OCI-M1 (cell line): Measurements from ENCODE around the gene MED12L.
"Not testable (repeated sequence)": the region's sequence is repeated elsewhere in the genome, so short reads cannot be mapped to it uniquely, and the experiment has no call there.

ENCODE experiments used
- DNase-seq: peaks from one replicate; lab custom pipeline; 2025; lab: John Stamatoyannopoulos, UW

Gene MED12L

GRCh38 chr3:151372063-151372820 lies 286.8 kb downstream of the MED12L start:
- no peak for DNase-seq

GRCh38 chr3:151377768-151378385 lies 292.4 kb downstream of the MED12L start:
- DNase-seq: no peak

GRCh38 chr3:151379083-151379734 lies 293.7 kb downstream of the MED12L start:
- peak; percentile 41 for DNase-seq

- DNase-seq: peak; percentile 2
Measured at GRCh38 chr3:151382671-151383070, 297.2 kb downstream of the MED12L start.

- DNase-seq: no peak
Measured at GRCh38 chr3:151383111-151383510, 297.6 kb downstream of the MED12L start.

GRCh38 chr3:151383956-151384355 lies 298.5 kb downstream of the MED12L start:
- DNase-seq: peak; percentile 22

- no peak for DNase-seq
Measured at GRCh38 chr3:151384741-151385174, 299.3 kb downstream of the MED12L start, which contains the start of gene P2RY12. Gene P2RY12 (minus strand): TSS chr3:151384753. CDS start chr3:151338845, 45,908 bp downstream.

- no peak for DNase-seq
Measured at GRCh38 chr3:151386056-151386455, 300.6 kb downstream of the MED12L start.

- DNase-seq: no peak
Measured at GRCh38 chr3:151387432-151387831, 302.0 kb downstream of the MED12L start.

GRCh38 chr3:151387842-151388241 lies 302.4 kb downstream of the MED12L start:
- DNase-seq: no peak

GRCh38 chr3:151391720-151392119 lies 306.3 kb downstream of the MED12L start:
- DNase-seq: no peak

GRCh38 chr3:151392191-151392590 lies 306.7 kb downstream of the MED12L start:
- not testable (repeated sequence) for DNase-seq

- DNase-seq: no peak
Measured at GRCh38 chr3:151393146-151393830, 307.8 kb downstream of the MED12L start.

- no peak for DNase-seq
Measured at GRCh38 chr3:151393941-151394340, 308.5 kb downstream of the MED12L start.

- DNase-seq: no peak
Measured at GRCh38 chr3:151394611-151395010, 309.1 kb downstream of the MED12L start.

- peak; percentile 1 for DNase-seq
Measured at GRCh38 chr3:151395806-151396205, 310.3 kb downstream of the MED12L start.

GRCh38 chr3:151398895-151399294 lies 313.4 kb downstream of the MED12L start:
- DNase-seq: no peak

GRCh38 chr3:151400341-151400740 lies 314.9 kb downstream of the MED12L start:
- no peak for DNase-seq

- no peak for DNase-seq
Measured at GRCh38 chr3:151402349-151402748, 316.9 kb downstream of the MED12L start.

GRCh38 chr3:151403246-151403645 lies 317.8 kb downstream of the MED12L start:
- DNase-seq: no peak

- DNase-seq: peak; percentile 2
Measured at GRCh38 chr3:151404316-151404715, 318.9 kb downstream of the MED12L start.

- no peak for DNase-seq
Measured at GRCh38 chr3:151407928-151408327, 322.5 kb downstream of the MED12L start.
